HUDEP-2 (cell line): ENCODE measurements around the gene NAPG.
"Not testable (repeated sequence)": the region's sequence is repeated elsewhere in the genome, so short reads cannot be mapped to it uniquely, and the experiment has no call there.

Source experiments
- DNase-seq, 76 experiments: peaks; one replicate each; lab custom pipeline; 2025; ENCODE audit not compliant: unreplicated experiment in 76 of 76; lab: John Stamatoyannopoulos, UW

Gene NAPG

GRCh38 chr18:10574412-10574811 lies 48.6 kb downstream of the NAPG start:
- DNase-seq, result not testable (repeated sequence)

DNA sequence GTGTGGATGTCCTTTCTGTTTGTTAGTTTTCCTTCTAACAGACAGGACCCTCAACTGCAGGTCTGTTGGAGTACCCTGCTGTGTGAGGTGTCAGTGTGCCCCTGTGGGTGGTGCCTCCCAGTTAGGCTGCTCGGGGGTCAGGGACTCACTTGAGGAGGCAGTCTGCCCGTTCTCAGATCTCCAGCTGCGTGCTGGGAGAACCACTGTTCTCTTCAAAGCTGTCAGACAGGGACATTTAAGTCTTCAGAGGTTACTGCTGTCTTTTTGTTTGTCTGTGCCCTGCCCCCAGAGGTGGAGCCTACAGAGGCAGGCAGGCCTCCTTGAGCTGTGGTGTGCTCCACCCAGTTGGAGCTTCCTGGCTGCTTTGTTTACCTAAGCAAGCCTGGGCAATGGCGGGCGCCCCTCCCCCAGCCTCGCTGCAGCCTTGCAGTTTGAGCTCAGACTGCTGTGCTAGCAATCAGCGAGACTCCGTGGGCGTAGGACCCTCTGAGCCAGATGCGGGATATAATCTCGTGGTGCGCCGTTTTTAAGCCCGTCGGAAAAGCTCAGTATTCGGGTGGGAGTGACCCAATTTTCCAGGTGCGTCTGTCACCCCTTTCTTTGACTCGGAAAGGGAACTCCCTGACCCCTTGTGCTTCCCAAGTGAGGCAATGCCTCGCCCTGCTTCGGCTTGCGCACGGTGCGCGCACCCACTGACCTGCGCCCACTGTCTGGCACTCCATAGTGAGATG lies 52.2 kb downstream of the NAPG start:
- DNase-seq, result not testable (repeated sequence)

DNA sequence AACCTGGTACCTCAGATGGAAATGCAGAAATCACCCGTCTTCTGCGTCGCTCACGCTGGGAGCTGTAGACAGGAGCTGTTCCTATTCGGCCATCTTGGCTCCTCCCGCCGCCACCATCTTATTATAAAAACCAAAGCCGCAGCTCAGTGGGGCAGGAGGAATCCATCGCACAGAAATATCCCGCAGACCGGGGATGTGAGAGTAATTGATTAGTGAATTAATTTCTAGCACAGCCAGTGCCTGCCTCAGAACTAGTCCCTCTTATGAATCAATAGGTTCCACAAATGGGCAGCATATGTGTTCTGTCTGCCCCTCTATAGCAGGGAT lies 52.7 kb downstream of the NAPG start:
- not testable (repeated sequence) for DNase-seq

GRCh38 chr18:10579079-10579867 lies 53.4 kb downstream of the NAPG start:
- DNase-seq, result no peak

DNA sequence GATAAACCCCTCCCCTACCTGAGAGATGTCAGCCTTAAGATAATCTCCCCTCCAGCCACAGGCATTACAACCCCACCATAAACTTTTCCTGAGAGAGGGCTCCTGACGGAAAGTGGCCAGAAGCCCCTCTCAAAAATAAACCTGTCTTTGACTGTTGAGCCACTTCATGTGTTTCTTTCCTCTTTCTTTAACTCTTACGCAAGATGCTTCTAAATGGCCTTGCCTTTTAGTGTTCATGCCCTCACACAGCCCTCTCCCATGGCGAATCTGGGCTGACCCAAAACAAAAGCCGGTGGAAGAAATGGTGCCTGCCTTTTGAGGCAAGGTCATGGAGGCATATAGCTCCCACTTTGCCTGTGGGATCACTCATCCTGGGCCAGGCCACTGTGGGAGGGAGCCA lies 54.4 kb downstream of the NAPG start:
- DNase-seq, result no peak

DNA sequence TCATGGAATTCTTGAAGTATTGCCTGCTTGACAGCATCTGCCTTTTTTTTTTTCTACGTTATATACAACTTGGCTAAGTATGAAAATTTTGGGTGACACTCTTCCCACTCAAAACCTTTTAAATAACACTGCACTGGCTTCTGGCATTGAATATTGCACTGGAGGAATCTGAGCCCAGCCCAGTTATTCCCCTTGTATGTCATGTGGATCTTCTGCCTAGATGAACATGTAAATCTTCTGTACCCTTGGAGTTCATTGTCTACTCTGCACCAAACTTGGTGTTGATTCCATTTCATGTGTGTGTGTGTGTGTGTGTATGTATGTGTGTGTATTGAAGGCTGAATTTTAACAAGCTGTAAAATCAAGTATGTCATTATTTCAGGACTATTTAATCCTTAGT lies 59.4 kb downstream of the NAPG start:
- DNase-seq, result no peak

DNA sequence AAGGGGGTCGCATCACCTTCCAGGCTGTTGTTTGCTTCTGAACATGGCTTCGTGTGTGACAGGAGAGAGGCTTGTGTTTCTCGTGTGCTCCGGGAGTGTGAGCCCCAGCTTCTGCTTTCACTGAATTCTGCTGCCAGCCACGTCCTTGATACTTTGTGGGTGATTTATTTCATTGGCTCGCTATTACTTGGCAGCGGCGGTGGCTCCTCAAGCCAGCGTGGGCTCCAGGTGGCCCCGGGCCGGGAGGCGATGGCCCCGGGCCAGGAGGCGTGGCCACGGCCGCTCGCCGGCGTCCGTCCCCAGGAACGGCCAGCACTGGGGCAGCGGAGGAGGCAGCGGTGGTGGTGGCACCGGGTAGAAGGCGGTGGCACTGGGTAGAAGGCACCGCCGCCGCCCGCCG lies 63.1 kb downstream of the NAPG start:
- DNase-seq, result no peak

DNA sequence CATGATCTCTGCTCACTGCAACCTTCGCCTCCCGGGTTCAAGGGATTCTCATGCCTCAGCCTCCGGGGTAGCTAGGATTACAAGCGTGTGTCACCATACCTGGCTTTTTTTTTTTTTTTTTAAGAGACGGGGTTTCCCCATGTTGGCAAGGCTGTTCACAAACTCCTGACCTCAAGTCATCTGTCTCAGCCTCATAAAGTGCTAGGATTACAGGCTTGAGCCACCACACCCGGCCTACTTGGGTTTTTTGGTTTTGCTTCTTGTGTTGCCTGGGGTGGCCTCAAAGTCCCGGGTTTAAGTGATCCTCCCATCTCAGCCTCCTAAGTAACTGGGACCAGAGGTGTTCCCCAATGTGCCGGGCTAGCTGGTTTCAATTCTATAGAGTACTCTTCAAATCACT lies 64.6 kb downstream of the NAPG start:
- no peak for DNase-seq

DNA sequence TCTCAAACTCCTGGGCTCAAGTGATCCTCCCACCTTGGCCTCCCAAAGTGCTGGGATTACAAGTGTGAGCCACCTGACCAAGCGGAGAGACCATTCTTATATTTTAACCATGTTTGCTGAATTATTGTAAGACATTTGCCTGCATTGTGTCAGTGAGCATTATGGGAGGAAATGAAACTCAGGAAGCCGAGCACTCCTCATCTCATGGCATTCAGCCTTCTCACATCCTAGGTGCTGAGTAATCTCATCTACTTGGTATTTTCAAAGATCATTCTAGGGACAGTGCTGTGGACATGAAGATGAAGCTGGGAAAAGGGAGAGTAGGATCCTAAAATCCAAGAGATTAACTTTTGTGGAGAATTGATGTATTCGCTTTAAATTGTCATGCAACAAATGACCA lies 66.1 kb downstream of the NAPG start:
- no peak for DNase-seq

DNA sequence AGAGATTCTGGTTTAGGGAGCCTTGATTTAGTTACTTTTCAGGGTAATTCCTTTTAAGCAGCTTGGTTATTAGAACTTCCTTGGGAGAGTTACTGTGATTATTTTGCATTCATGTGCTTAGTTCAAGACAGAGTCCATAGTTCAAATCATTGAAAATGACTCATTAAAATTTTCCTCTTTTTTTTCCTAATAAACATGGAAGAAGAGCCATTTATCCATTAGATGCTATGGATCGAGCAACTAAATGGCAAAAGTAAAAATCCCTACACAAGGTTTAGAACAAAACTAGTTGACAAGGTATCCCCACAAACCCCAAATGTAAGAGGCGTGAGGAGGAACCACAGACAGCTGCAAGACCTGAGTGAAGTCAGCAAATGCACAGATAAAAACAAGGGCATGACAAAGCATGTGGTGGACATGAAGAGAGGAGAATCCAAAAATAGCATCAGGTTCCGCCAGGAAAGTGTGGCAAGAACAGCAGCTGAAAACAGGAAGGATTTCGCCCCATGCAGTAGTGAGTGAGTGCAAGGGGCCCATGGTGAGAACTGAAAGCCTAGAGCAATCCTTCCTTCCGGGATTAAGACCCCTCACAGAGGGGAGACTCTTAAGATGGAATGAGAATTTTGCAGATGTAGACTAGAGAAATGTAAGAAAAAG lies 67.7 kb downstream of the NAPG start:
- DNase-seq, result not testable (repeated sequence)

DNA sequence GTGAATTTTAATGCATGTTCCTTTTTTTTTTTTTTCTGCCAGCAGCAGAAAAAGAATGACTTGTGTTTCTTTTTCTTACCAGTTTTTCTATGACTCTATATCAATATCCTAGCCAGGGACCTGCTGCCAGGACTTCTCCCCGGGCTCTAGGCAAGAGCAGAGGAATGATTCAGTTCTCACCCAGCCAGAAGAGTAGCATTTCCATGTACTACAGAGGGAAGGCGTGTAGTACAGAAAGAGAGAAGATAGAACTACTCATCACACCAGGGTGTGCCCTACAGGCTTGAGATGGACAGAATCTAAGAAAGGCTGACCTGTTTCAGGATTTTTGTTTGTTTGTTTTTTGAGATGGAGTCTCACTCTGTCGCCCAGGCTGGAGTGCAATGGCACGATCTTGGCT lies 70.1 kb downstream of the NAPG start:
- DNase-seq, result not testable (repeated sequence)

DNA sequence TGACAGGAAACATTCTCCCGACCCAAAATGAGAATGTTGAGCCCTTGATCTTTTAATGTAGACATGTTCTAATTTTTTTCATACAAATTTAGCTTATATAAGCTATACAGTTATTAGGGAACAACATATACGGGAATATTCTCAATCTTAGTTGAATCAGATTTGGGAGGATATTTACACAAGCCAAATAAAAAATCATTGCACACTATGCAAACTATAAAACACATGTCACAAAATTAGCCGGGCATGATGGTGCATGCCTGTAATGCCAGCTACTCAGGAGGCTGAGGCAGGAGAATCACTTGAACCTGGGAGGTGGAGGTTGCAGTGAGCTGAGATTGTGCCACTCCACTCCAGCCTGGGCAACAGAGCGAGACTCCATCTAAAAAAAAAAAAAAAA lies 71.9 kb downstream of the NAPG start:
- DNase-seq, result not testable (repeated sequence)

DNA sequence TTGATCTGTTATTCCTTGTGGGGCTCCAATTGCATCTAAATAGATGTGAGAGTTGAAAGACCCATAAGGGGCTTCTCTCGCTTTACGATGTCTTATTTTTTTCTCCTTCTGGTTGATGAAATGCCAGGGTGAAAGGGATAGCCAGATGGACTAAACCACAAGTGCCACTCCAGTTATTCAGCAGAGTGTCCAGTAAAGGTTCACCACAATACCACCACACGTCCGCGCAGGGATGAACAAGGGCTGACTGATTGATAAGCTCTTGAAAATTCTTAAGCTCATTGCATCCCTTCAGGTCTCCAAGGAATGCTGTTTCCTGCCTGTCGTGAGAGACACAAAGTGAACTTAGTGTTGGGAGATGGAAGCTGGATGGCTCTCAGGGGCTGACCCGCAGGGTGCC lies 74.9 kb downstream of the NAPG start:
- DNase-seq, result not testable (repeated sequence)
